ENCODE data around the gene MTF2.

GRCh38 chr1:93034397-93034796, 44.7 kb upstream of the MTF2 start:
- TF ChIP-seq CTCF (IDR thresholded peaks at IDR 0.05 in 2 of 3, conservative IDR thresholded peaks at IDR 0.05 in 1 of 3; ENCODE audit: insufficient read depth in 2 of 3, low read depth in 1 of 3, low read length in 3 of 3): no peak
- TF ChIP-seq BDP1 (IDR thresholded peaks at IDR 0.05; ENCODE audit: insufficient read depth, insufficient read length): no peak
- no peak for TF ChIP-seq SP1 (CRISPR knock-in tag; IDR thresholded peaks at IDR 0.05)

Data from K562 (cell line).